A549 treated with AZD9567 at 1 μM for 4 hours (cell line): ENCODE data around the gene EEPD1. TPM values are rescaled to one million over a fixed set of nuclear protein-coding genes. Genes with fewer than 3 reads are reported as not detected.

Source experiments
- total RNA-seq: library from RNA; stranded (reverse); fragments of 200-300 nt; extraction: Qiagen RNA extraction; gene quantifications from 5 replicates; pipeline ENCODE4 v1.2.3, GENCODE V29; 2022; ENCODE audit not compliant: insufficient read depth

Gene EEPD1
- total RNA-seq = 38.8 to 55.4 TPM (median 49.3 TPM) in 5 replicates

GRCh38 chr7:36152756-36153570, at the start of gene EEPD1:
EEPD1 (plus strand) TSS chr7:36153254; CDS start chr7:36154325, 1,071 bp downstream.

Other genes with a start within 250 kb of the EEPD1 start
- gene ANLN, start 236.6 kb downstream of the EEPD1 start, total RNA-seq = 55.2 to 83.0 TPM (median 69.8 TPM) in 5 replicates